Effector memory CD4-positive, alpha-beta T cell (primary cell): ENCODE data around the gene MLST8.

Experiments
- DNase-seq, 3 donors: peaks; one replicate each; pipeline ENCODE4 v3.0.0-alpha.2; 2020
- H3K27ac ChIP-seq: 2 replicates; pipeline ENCODE4 v1.7.0; 2013; ENCODE audit warnings: mild to moderate bottlenecking, low read length, moderate library complexity; ENCODE audit not compliant: insufficient read depth, poor library complexity, severe bottlenecking
- H3K27me3 ChIP-seq: replicated peaks from 2 replicates; pipeline ENCODE4 v1.7.0; 2013; ENCODE audit warnings: mild to moderate bottlenecking, low read length; ENCODE audit not compliant: insufficient read depth, control insufficient read depth, poor library complexity, severe bottlenecking
- H3K36me3 ChIP-seq: 2 replicates; pipeline ENCODE4 v1.7.0; 2013; ENCODE audit warnings: mild to moderate bottlenecking, low read length, moderate library complexity; ENCODE audit not compliant: control insufficient read depth, insufficient read depth
- H3K4me1 ChIP-seq: 2 replicates; pipeline ENCODE4 v1.7.0; 2013; ENCODE audit warnings: low read length, mild to moderate bottlenecking; ENCODE audit not compliant: control insufficient read depth, insufficient read depth, poor library complexity, severe bottlenecking
- H3K4me3 ChIP-seq: 2 replicates; pipeline ENCODE4 v1.7.0; 2013; ENCODE audit warnings: low read length, low read depth, mild to moderate bottlenecking; ENCODE audit not compliant: insufficient read depth, poor library complexity, severe bottlenecking
- H3K9me3 ChIP-seq: 2 replicates; pipeline ENCODE4 v1.7.0; 2013; ENCODE audit warnings: mild to moderate bottlenecking, low read length, moderate library complexity; ENCODE audit not compliant: control insufficient read depth

Gene MLST8

GRCh38 chr16:2180461-2180860, 24.8 kb upstream of the MLST8 start:
- DNase-seq: no peak
- H3K36me3 ChIP-seq: peaks cover 15% of the 10 kb centered on the region
- no peak overlapping the region for H3K27ac ChIP-seq
- no peak overlapping the region for H3K4me3 ChIP-seq
- H3K4me1 ChIP-seq: no peaks in the 10 kb centered on the region
- no peaks in the 10 kb centered on the region for H3K9me3 ChIP-seq
- H3K27me3 ChIP-seq: no peaks in the 10 kb centered on the region

- DNase-seq: no peak
- no peak overlapping the region for H3K4me3 ChIP-seq
- no peaks in the 10 kb centered on the region for H3K4me1 ChIP-seq
- H3K27me3 ChIP-seq: no peaks in the 10 kb centered on the region
- no peaks in the 10 kb centered on the region for H3K9me3 ChIP-seq
- H3K36me3 ChIP-seq: peaks cover 8% of the 10 kb centered on the region
- no peak overlapping the region for H3K27ac ChIP-seq
Observed at GRCh38 chr16:2180962-2181923, 24.0 kb upstream of the MLST8 start.

DNA sequence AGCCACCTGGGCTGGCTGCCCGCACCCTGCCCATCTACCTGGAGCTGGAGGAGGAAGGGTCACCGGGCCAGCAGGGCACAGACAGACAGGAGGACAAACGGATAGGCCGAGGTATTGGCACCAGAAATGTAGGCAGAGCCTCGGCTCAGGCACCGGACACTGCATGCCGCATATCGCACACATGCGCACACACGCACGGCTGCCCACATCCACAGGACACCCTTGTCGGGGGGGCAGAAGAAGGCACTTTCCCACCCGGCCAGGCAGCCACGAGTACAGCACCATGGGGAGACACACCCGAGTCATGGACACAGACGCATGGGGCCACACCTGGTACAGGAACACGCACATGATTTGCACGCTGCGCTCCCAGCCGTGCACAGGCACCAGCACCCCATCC, 23.3 kb upstream of the MLST8 start:
- Histone ChIP-seq H3K27me3 (no peaks in the 10 kb centered on the region), H3K9me3 (no peaks in the 10 kb centered on the region), H3K4me1 (no peaks in the 10 kb centered on the region), H3K36me3 (peaks cover 2% of the 10 kb centered on the region), H3K27ac (no peak overlapping the region), H3K4me3 (no peak overlapping the region)
- no peak for DNase-seq

- no peak overlapping the region for H3K27ac ChIP-seq
- H3K36me3 ChIP-seq: no peaks in the 10 kb centered on the region
- H3K4me1 ChIP-seq: no peaks in the 10 kb centered on the region
- no peak overlapping the region for H3K4me3 ChIP-seq
- no peak for DNase-seq
- H3K27me3 ChIP-seq: no peaks in the 10 kb centered on the region
- no peaks in the 10 kb centered on the region for H3K9me3 ChIP-seq
Observed at GRCh38 chr16:2183671-2184070, 21.6 kb upstream of the MLST8 start.

DNA sequence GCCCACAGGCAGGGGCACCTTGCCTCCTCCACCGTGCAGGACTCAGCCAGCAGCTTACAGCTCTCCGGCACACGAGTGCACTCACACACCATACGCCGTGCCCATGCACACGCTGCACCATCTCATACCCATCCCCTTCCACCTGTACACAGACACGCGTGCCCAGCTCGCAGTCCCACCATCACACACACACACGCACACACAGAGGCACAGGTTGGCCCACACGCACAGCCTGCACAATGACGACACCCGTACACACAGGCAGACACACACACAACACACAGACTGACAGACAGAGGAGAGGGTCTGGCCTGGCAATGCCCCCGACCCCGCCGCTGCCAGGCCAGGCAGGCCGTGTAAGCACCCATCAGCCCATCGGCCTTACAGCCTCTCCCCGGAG, 20.9 kb upstream of the MLST8 start:
- Histone ChIP-seq H3K27me3 (no peaks in the 10 kb centered on the region), H3K36me3 (no peaks in the 10 kb centered on the region), H3K4me1 (no peaks in the 10 kb centered on the region), H3K4me3 (no peak overlapping the region), H3K9me3 (no peaks in the 10 kb centered on the region), H3K27ac (no peak overlapping the region)
- no peak for DNase-seq

DNA sequence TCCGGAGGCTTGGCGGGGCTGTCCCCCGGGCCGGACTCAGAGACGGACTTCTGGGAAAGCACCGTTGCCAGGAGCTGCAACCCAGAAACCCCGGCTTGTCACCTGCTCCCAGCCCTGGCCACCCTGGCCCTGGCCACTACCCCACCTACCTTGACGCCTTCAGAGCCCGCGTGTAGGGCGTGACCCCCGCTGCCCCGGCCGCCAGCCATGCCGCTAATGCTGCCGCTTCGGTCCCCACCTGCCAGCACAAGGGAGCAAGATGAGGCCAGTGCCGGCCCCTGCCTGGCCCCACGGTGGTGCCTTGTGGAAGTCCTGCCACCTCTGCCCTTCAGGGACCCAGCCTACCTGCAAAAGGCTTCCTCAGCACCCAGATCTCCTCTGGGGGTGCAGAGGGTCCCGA, 20.3 kb upstream of the MLST8 start:
- Histone ChIP-seq H3K4me1 (no peaks in the 10 kb centered on the region), H3K4me3 (no peak overlapping the region), H3K27ac (no peak overlapping the region), H3K27me3 (no peaks in the 10 kb centered on the region), H3K9me3 (no peaks in the 10 kb centered on the region), H3K36me3 (no peaks in the 10 kb centered on the region)
- no peak for DNase-seq

DNA sequence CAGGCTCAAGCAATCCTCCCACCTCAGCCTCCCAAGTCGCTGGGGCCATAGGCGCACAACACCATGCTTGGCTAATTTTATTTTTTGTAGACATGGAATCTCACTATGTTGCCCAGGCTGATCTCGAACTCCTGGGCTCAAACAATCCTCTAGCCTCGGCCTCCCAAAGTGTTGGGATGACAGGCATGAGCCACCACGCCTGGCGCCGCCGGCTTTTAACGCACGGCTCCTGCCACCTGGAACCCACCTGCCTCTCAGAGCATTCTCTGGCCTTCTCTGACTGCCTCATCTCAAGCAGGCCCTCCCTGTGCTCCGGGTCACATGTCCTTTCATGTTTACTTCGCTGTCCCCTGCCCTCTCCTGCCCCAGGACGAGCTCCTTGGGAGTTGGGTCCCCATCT, 19.2 kb upstream of the MLST8 start:
- Histone ChIP-seq H3K4me3 (no peak overlapping the region), H3K4me1 (no peaks in the 10 kb centered on the region), H3K27me3 (no peaks in the 10 kb centered on the region), H3K36me3 (no peaks in the 10 kb centered on the region), H3K27ac (no peak overlapping the region), H3K9me3 (no peaks in the 10 kb centered on the region)
- DNase-seq: no peak

DNA sequence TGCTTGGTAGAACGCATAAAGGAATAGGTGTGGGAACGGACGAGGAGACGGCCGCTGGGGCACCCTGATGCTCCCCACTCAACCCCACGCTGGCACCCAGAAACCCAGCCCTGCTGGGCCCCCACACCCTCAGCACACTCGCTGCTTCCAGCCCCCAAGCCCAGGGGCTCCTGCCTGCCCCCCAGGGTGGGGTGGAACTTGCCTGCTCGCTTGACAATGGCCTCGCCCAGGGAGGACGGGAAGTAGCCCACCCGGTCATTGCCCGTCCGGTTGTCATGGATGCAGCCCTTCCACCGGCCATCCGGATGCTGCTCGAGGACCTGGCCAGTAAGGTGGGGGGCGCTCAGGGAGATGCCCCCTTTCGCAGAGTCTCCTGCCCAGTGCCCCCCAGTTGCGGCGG, 18.7 kb upstream of the MLST8 start:
- Histone ChIP-seq H3K4me3 (no peak overlapping the region), H3K36me3 (no peaks in the 10 kb centered on the region), H3K9me3 (no peaks in the 10 kb centered on the region), H3K27ac (no peak overlapping the region), H3K4me1 (no peaks in the 10 kb centered on the region), H3K27me3 (no peaks in the 10 kb centered on the region)
- no peak for DNase-seq

- Histone ChIP-seq H3K27ac (no peak overlapping the region), H3K4me3 (no peak overlapping the region), H3K27me3 (no peaks in the 10 kb centered on the region), H3K4me1 (no peaks in the 10 kb centered on the region), H3K9me3 (no peaks in the 10 kb centered on the region), H3K36me3 (no peaks in the 10 kb centered on the region)
- DNase-seq: no peak
Observed at GRCh38 chr16:2187212-2187611, 18.0 kb upstream of the MLST8 start.

DNA sequence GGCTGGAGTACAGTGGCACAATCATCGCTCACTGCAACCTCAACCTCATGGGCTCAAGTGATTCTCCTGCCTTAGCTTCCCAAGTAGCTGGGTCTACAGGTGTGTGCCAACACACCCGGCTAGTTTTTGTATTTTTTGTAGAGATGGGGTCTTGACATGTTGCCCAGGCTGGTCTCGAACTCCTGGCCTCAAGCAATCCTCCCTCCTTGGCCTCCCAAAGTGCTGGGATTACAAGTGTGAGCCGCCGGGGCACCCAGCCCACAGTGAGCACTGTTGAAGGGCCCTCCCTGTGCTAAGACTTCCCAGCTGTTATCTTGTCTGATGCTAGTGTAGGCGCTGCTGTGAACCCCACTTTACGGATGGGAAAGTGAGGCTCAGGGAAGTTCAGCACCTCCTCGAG, 16.9 kb upstream of the MLST8 start:
- Histone ChIP-seq H3K4me3 (no peak overlapping the region), H3K27me3 (no peaks in the 10 kb centered on the region), H3K4me1 (no peaks in the 10 kb centered on the region), H3K27ac (no peak overlapping the region), H3K9me3 (no peaks in the 10 kb centered on the region), H3K36me3 (no peaks in the 10 kb centered on the region)
- DNase-seq: no peak
